ENCODE data around the gene TXNRD3. TPM values are rescaled to one million over a fixed set of nuclear protein-coding genes. Genes with fewer than 3 reads are reported as not detected.

TXNRD3 gene
- polyA plus RNA-seq, 2 of the 4 experiments (the other 2 are of a cell fraction) = 4.6 to 5.8 TPM

- peaks cover 16% of the 10 kb centered on the region; the same call in 2 of the 3 replicates for H3K9me3 ChIP-seq
Measured at GRCh38 chr3:126672741-126673140, 17.8 kb upstream of the TXNRD3 start.

GRCh38 chr3:126672340-126672739 lies 17.4 kb upstream of the TXNRD3 start:
- TF ChIP-seq KDM5A (IDR thresholded peaks at IDR 0.05) (no peak), KDM1A (IDR thresholded peaks at IDR 0.05; ENCODE audit: low read depth) (no peak)
- H3K4me2 ChIP-seq = no peak overlapping the region
- FAIRE-seq (no peak), DNase-seq (ENCODE audit: low read depth in 1 of 2, low spot score in 1 of 2) (no peak), ATAC-seq (no peak)
- H3K9me3 ChIP-seq = peaks cover 16% of the 10 kb centered on the region; the same call in 2 of the 3 replicates
- no peak overlapping the region for H3K4me3 ChIP-seq
- no peaks in the 10 kb centered on the region for H3K4me1 ChIP-seq
- CTCF ChIA-PET = interaction anchor here (0.8 to 1.1 kb wide), 2 partner anchors 17 to 21 kb away, joined by 3 read pairs; no protein-coding TSS in a partner anchor
- 52% methylated on average over 4 of the region's 7 CpGs for WGBS (ENCODE audit: missing lambda C conversion rate)
- POLR2A ChIA-PET = no interaction called here
- no peak overlapping the region for H3K27ac ChIP-seq

More at GRCh38 chr3:126672741-126673140, 17.8 kb upstream of the TXNRD3 start:
- Histone ChIP-seq H3K4me3 (no peak overlapping the region), H3K4me1 (no peaks in the 10 kb centered on the region), H3K4me2 (no peak overlapping the region), H3K27ac (no peak overlapping the region)
- no peak for DNase-seq (ENCODE audit: low read depth in 1 of 2, low spot score in 1 of 2)
- ATAC-seq = no peak
- TF ChIP-seq RCOR1 (IDR thresholded peaks at IDR 0.05; ENCODE audit: low read depth, low read length) (no peak), MAFK (IDR thresholded peaks at IDR 0.05; ENCODE audit: partially characterized antibody) (no peak), HOXB5 (CRISPR knock-in tag; IDR thresholded peaks at IDR 0.05) (no peak), ZSCAN20 (CRISPR knock-in tag; IDR thresholded peaks at IDR 0.05) (no peak), REST (IDR thresholded peaks at IDR 0.05) (no peak), MAZ (IDR thresholded peaks at IDR 0.05; ENCODE audit: borderline replicate concordance, low read depth, low read length) (no peak), FOSB (CRISPR knock-in tag; IDR thresholded peaks at IDR 0.05) (no peak), HDAC2 (IDR thresholded peaks at IDR 0.05) (no peak), NPAS2 (CRISPR knock-in tag; IDR thresholded peaks at IDR 0.05; ENCODE audit: borderline replicate concordance) (no peak), POLR2AphosphoS2 (conservative IDR thresholded peaks at IDR 0.05; ENCODE audit: low read length) (no peak), KDM1A (IDR thresholded peaks at IDR 0.05; ENCODE audit: low read depth) (no peak), HES2 (IDR thresholded peaks at IDR 0.05) (no peak), CBX8 (IDR thresholded peaks at IDR 0.05) (no peak), KDM5A (IDR thresholded peaks at IDR 0.05) (no peak), E2F6 (IDR thresholded peaks at IDR 0.05; ENCODE audit: borderline replicate concordance, low read depth) (no peak), ZNF302 (CRISPR knock-in tag; IDR thresholded peaks at IDR 0.05) (no peak)
- TF ChIP-seq, protein P1, sequence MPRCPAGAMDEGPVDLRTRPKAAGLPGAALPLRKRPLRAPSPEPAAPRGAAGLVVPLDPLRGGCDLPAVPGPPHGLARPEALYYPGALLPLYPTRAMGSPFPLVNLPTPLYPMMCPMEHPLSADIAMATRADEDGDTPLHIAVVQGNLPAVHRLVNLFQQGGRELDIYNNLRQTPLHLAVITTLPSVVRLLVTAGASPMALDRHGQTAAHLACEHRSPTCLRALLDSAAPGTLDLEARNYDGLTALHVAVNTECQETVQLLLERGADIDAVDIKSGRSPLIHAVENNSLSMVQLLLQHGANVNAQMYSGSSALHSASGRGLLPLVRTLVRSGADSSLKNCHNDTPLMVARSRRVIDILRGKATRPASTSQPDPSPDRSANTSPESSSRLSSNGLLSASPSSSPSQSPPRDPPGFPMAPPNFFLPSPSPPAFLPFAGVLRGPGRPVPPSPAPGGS (IDR thresholded peaks at IDR 0.05) = no peak
- TF ChIP-seq, protein P2, sequence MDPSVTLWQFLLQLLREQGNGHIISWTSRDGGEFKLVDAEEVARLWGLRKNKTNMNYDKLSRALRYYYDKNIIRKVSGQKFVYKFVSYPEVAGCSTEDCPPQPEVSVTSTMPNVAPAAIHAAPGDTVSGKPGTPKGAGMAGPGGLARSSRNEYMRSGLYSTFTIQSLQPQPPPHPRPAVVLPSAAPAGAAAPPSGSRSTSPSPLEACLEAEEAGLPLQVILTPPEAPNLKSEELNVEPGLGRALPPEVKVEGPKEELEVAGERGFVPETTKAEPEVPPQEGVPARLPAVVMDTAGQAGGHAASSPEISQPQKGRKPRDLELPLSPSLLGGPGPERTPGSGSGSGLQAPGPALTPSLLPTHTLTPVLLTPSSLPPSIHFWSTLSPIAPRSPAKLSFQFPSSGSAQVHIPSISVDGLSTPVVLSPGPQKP (IDR thresholded peaks at IDR 0.05; ENCODE audit: low read depth, low read length) = no peak
- POLR2A ChIA-PET = no interaction called here
- 46% methylated on average over 6 of the region's 6 CpGs for WGBS (ENCODE audit: missing lambda C conversion rate)
- FAIRE-seq = no peak
- CTCF ChIA-PET = interaction anchor here (0.6 to 1.1 kb wide), 3 partner anchors 20 to 872 kb away, joined by 3 to 4 read pairs (median 3); no protein-coding TSS in a partner anchor
